GM19240 (cell line): Measurements from ENCODE around the gene PLAAT5.

Experiments used
- DNase-seq: peaks from one replicate; pipeline ENCODE4 v3.0.0; 2011; ENCODE audit warnings: low spot score; ENCODE audit not compliant: insufficient read length

The PLAAT5 gene

DNA sequence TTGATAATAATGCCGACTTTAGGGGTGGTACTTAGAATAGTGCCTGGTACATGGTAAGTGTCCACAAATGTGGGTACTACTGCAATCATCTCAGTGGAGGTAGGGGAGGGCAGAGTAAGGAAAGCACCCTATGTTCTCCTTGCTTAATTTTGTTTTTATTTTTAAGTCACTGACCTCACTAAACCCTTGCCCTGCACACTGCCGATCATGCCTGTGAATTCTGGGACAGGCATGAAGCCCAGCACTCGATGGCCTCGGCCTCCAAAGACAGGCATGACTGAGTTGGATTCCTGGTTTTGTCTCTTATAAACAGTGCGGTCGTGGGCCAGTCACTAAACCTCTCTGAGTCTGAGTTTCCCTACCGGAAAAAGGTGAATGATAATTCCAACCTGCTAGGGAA, 21.8 kb upstream of the PLAAT5 start:
- no peak for DNase-seq

DNA sequence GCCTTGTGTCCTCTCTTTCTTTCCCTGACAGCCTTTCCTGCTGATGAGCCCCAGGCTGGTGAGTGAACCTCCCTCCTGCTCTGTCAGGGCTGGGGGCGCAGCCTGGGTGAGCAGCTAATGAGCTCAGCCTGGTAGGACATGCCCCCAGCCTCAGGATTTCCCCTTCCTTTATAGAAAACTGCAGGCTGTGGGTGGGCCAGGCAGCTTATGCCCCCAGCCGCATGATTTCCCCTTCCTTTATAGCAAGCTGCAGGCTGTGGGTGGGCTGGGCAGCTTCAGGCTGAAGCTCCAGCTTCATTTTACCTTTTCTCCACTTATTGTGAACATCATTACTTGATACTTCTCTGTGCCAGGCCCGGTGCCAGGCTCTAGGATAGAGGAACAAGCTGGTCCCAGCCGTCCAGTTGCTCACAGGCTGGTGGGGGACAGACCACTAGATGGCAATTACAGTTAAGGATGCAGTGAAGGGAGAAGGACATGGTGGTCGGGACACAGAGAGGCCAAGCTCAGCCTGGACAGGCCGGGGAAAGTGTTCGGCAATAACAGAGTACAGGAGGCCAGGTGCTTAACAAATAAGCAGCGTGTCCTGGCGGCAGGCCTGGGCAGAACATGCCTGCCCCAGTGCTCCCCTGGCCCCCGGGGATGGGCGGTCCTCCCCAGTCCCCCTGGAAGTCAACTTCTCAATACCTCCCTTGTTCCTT, 20.2 kb upstream of the PLAAT5 start:
- DNase-seq: no peak

DNA sequence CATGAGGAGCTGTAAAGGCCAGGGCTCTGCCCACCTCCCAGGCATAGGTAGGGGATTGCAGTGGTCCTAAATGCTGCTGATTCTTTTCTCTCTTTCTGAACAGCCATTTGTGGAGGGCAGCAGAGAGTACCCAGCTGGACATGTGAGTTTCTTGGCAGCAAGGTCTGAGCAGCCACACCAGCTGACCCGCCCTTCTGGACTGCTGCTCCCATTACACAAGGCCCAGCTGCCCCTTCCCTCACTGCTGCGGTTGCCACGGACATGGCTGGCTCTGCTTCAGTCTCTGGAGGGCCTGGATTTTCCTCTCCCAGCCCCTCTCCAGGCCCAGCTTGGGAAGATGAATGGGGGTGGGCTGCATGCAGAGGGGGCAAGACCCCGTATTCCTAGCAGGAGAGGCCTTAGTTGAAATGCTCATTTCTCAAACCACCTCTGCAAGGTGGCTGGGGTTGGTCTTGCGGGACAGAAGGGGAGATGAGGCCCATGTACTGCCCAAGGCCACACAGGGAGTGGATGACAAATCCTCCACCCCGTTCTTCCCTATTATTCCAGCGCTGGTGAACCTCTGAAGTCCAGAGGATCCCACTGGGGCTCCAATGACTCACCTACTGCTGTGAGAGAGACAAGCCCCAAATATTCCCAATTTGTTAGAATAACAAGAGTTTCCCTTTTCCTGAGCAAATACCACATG, 19.5 kb upstream of the PLAAT5 start:
- no peak for DNase-seq

DNA sequence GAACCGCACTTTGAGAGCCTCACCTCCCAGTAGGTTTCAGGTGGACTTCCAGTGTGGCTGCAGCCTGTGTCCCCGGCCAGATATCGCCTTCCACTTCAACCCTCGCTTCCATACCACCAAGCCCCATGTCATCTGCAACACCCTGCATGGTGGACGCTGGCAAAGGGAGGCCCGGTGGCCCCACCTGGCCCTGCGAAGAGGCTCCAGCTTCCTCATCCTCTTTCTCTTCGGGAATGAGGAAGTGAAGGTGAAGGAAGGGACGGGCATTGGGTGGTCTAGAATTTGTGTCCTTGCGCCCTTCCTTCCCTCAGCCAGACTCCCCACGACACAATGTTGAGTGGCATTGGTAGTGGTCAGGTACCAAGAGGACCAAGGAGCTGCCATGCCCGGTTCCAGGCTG, 17.8 kb upstream of the PLAAT5 start:
- DNase-seq: no peak

DNA sequence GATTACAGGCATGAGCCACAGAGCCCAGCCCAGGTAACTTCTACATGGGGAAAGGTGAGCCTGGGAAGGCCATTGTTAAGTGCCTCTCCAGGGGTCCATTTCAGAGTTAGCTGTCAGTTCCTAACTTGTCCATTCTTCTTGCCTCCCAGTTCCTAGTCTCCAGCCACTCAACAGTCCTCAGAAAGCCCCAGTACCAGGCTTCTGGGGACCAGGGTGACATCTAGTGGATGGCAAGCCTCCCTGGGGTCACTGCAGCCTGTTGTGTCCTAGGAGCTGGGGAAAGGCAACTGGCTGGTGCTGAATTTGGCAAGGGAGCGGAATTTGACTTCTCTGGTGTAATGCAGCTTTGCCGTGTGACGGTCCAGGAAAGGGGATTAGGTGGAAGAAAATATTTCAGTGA, 17.0 kb upstream of the PLAAT5 start:
- DNase-seq: no peak

DNA sequence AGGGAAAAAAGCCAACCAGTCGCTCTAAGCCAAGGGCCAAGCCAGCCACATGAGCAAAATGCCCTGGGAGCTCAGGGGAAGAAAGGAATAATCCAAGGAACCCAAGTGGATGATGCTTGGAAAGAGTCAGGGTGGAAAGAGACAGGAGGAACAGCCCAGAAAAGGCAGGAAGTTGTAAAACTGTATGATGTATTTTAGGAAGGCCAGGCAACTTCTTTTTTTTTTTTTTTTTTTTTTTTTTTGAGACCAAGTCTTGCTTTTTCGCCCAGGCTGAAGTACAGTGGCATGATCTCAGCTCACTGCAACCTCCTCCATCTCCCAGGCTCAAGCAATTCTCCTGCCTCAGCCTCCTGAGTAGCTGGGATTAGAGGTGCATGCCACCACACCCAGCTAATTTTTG, 16.5 kb upstream of the PLAAT5 start:
- DNase-seq: no peak

DNA sequence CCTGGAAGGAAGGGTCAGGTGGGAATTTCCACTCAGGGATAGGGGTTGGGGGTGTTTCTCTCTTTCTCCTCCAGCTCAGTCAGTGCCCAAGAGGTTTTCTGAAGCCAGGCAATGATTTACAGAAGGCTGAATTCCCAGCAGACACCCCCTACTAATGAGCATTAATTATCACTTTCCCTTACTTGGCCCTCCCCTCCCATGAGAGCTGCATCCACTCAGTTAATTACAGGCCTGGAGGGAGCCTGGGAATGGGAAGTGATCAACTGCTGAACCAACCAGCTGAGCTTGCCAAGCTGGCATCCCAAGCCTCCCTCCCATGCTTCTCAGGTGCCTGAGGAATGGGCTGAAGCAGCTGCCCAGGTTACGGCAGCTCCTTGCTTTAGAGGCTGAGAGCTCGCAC, 15.9 kb upstream of the PLAAT5 start:
- DNase-seq: no peak

DNA sequence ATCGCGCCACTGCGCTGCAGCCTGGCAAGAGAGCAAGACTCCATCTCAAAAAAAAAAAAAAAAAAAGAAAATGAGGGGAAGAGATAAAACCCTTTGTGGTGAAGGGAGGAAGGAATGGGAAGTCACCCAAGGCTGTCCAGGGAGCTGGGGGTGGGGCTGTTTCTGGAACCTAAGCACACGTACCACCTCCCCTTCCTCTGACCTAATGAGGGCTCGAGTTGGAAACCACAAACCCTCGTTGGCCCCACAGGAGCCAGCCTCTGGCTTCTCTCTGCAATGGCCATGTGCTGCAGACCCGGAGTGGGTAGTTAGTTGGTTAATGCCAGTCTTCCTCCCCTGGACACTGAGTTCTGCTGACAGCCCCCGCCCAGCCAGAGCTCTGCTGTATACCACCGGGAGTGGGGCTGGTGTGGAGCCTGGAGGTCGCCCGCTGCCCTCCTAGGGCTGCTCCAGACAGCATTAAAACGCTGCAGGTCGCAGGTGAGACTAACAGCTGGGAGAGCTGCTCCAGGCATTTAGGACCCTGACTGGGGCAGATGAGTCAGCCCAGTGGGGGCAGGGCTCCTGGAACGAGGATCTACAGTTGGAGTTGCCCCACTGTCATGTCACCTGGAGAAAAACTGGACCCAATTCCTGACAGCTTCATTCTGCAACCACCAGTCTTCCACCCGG, 15.0 kb upstream of the PLAAT5 start, which contains the start of gene LGALS12:
Gene LGALS12 (plus strand): TSS at position 228 of the 672 bp plus-strand sequence. CDS start 375 bp downstream, at position 603.
- no peak for DNase-seq

DNA sequence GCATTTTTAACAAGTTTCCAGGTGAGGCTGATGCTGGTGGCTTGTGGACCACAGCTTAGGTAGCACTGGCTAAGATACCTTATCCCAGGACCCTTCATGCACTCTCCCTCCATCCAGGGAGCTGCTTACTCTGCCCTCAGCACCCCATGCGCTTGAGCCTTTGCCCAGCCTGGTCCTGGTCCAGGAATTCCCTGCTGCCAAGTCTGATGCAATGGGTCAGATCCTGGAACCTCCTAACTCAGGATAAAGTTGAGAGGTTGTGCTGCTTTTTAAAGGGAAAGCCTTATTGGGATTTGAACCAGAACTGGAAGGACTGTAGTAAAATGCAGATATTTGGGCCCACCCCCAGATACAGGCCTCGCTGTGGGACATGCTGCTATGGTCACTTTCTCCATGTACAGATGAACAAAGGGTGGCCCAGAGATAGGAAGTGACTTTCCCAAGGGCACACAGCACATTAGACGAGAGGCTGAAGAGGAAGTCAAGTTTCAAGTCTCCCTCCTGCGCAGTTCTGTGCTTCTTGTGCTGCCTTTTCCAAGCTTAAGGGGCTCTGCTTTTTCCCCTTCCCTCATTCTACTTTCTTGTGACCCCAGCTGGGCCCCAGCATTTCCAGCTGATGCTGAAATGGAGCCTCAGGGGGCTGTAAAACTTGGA, 14.1 kb upstream of the PLAAT5 start:
- no peak for DNase-seq

DNA sequence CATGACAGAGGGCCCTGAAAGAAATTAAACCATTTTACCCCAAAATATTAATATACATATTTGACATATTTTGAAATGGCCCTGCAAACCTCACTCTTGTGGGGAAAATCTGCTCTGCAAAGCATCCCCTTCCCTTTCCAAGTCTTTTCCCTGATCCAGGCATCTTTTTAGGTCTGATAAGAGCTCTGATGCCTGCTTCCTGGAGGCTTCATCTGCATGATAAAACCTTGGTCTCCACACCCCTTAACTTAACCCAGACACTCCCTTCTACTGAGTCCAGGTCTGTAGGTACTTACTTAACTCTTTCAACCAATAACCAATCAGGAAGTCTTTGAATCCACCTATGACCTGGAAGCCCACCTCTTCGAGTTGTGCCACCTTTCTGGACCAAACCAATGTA, 13.1 kb upstream of the PLAAT5 start:
- DNase-seq: no peak

DNA sequence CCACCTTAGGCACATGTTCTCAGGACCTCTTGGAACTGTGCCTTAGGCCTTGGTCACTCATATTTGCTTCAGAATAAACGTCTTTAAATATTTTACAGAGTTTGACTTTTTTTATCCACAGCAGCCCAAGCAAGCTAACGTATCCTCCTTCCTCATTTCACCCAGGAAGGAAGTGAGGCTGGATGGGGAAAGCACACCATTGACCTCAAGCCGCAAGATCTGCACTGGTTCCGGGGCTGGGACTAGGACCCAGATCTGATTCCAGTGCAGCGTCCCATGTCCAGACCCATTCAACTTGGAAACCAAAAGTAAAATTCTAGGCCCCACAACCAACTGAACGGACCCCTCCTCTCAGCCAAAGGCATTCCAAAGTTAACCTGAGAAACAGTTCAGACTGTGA, 12.5 kb upstream of the PLAAT5 start:
- DNase-seq: no peak

DNA sequence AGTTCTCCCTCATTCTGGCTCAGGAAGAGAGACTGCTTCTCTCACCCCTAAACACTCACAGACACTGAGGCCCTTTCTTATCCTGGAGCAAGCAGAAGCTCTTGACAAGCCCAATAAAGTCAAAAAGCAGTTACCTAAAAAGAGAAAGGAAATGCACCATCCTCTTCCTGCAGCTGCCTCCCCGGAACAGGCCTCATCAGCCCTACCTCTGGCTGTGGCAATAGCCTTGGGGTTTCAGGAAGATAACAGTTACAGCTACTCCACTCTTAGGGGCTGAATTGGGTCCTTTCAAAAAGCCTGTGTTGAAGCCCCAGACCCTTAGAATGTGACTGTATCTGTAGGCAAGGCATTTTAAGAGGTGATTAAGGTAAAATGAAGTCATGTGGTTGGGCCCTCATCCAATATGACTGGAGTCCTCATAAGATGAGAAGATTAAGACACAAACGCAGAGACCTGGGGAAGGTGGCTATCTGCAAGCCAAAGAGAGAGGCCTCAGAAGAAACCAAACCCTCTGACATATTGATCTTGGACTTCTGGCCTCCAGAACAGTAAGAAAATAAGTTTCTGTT, 11.4 kb upstream of the PLAAT5 start:
- DNase-seq: no peak

DNA sequence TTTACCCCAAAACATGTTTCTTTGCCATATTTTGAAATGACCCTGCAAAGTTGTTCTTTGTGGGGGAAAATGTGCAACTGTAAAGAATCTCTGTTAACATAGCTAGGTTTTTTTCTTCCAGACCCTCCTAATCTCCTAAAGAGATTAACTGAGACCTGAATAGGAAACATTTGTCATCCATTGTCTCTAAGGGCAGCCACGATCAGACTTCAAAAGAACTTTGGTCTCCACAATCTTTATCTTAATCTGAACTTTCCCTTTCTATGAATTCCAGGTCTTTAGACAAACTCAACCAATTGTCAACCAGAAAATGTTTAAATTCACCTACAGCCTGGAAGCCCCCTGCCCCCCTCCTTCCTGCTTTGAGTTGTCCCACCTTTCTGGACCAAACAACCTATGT, 10.3 kb upstream of the PLAAT5 start:
- DNase-seq: no peak

DNA sequence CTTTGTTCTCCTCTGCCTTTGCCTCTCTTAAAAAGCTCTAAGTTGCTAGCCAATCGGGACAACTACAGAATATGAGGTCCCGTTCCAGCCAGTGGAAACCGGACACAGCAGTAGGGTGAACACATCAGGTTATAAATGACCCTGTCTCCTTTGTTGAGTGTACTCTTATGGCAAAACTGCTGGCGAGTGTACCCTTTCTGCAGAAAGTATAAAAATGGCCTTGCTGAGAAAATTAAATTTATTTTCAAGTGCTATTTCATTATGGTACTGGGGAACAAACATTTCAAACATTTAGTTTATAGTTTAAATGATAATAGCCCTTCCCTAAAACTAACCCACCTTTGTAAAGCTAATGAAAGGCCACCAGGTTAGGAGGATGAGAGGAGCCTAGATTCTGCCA, 8.9 kb upstream of the PLAAT5 start:
- DNase-seq: no peak

DNA sequence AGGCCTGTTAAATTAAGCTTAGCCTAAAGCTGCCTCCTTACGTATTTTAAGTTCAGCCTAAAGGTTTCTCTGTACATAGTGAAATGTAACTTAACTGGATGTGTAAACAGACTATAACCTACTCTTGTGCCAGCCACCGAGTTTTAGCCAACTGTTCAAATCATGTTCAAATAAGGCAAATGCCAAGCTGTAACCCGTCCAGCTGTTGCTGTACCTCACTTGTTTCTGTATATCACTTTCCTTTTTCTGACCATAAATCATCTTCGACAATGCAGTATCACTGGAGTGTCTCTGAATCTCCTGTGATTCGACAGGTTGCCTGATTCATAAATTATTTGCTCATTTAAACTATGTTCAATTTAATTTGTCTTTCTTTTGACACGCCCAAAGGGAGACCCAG, 4.0 kb upstream of the PLAAT5 start:
- DNase-seq: no peak

DNA sequence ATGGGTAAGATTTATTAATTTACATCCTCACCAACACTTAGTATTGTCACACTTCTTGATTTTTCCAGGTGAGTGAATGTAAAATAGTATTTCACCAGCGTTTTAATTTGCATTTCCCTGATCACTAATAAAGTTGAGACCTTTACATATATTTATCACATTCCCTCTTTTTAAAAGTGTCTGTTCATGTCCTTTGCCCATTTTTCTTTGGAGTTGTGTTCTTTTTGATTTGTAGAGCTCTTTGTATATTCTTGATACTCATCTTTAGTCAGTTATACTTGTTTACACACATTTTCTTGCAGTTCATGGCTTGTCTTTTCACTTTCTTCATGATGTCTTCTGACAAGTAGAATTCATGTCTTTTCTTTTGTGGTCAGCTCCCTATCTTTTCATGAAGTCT, 2.2 kb upstream of the PLAAT5 start:
- no peak for DNase-seq

DNA sequence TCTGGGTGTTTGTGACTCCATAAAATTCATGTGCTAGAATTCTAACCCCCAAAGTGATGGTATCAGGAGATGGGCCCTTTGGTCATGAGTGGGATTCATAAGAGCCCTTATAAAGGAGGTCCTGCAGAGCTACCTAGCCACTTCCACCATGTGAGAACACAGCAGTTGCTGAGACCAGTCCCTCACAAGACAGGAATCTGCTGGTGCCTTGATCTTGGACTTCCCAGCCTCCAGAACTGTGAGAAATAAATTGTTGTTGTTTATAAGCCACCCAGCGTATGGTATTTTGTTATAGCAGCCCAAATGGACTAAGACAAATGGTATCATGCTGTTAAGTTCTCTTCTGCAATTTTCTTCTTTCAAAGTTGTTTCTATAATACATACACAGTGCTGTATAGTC, 1.5 kb upstream of the PLAAT5 start:
- no peak for DNase-seq

DNA sequence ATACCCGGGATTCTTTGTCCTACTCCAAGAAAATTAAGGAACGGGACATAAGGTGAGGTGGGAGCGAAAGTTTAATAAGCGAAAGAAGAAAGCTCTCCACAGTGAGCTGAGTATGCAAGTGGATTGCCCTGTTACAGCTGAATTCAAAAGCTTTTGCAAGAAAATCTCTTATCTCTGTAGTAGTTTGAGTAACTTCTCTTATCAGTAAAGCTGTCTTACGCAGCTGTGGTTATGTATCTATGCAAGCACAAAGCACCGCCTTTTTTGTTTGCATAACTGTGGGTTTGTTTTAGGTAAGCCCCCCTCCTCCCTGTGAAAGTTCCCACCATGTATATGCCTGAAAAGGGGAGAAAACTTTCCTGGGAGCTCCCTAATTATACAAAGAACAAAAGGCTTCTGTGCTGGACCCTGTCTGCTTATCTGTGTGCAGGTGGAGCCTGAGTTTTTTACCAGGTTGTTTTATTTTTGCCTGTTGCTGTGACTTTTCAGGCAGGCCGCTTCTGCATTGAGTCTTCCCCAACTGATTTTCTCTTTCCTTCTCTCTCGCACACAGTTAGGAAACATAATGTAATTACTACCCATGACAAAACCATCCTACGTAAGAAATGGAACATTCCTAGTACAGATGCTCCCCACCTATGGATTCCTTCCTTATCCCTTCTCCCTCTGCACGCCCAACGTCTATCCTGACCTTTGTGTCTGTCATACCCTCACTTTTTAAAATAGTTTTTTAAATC, 837 bp upstream of the PLAAT5 start:
- DNase-seq: no peak

DNA sequence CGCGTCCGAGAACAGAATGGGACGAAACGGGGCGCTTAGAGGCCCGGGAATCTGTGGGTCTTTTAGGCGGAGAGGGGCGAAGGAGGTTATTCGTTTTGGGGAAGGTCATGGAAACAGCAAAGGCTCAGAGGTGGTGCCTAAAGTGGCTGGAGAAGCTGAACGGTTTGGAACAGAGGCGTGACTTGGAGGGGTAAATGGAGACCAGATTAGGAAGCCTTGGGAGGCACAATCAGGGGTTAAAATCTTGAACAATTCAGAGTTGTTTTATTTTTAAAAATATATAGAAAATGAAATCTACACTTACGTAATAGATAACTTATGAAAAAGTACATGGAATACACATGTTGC, 247 bp upstream of the PLAAT5 start:
- no peak for DNase-seq

DNA sequence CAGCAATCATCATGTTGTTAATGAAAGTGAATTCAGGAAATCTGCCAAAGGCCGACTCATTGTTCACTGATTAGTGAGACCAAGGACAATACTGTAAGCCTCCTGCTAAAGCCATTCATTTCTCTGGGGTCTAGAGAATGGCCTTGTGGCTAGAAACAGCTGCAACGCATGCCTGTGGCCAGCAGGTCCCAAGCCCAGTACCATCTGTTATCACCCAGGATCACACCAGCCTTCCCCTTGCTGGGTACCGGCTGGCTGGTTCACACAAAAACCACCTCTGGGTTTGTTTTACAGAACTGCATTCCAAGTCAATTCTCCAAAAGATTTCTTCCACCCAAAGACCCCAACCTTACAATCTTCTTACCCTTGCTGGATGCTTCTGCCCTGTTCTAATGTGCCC, 1.1 kb downstream of the PLAAT5 start:
- no peak for DNase-seq

DNA sequence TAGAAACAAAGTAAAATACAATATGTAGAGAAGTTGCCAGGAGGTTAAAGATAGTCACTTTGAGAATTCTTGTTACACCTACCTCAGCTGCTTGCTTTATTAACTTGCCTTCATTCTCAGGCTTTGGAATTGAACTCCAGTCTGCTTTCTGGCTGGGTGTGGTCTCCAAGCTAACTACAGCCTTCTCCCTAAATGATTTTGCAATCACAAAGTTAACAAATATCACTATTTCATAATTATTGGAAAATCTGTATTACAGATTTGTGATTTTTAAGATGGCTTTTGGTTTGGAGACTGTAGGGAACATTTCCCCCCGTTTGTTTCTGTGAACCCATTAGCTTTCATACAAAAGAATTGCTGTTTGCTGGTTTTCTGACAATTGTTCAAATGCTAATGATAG, 2.2 kb downstream of the PLAAT5 start:
- DNase-seq: no peak
